GM15510 (cell line): ENCODE results near the gene COBL.

Source experiments
- POLR2A ChIP-seq: IDR thresholded peaks from 3 replicates; pipeline ENCODE4 v1.6.1; 2011; ENCODE audit warnings: borderline replicate concordance; ENCODE audit not compliant: insufficient read length; ENCODE audit errors: extremely low read depth

COBL gene

GRCh38 chr7:51242881-51243518 is 73.6 kb downstream of the COBL start:
- TF ChIP-seq POLR2A = no peak

GRCh38 chr7:51242007-51242691 is 74.5 kb downstream of the COBL start:
- TF ChIP-seq POLR2A = no peak

GRCh38 chr7:51240868-51241267 is 75.7 kb downstream of the COBL start:
- TF ChIP-seq POLR2A = no peak

GRCh38 chr7:51239691-51240090 is 76.9 kb downstream of the COBL start:
- no peak for TF ChIP-seq POLR2A

GRCh38 chr7:51238981-51239495 is 77.6 kb downstream of the COBL start:
- TF ChIP-seq POLR2A = no peak

GRCh38 chr7:51237446-51238133 is 79.0 kb downstream of the COBL start:
- TF ChIP-seq POLR2A = no peak

GRCh38 chr7:51236470-51237132 is 80.0 kb downstream of the COBL start:
- TF ChIP-seq POLR2A = no peak

GRCh38 chr7:51235593-51236313 is 80.9 kb downstream of the COBL start:
- TF ChIP-seq POLR2A = no peak

GRCh38 chr7:51234609-51235308 is 81.8 kb downstream of the COBL start:
- TF ChIP-seq POLR2A = no peak

GRCh38 chr7:51234139-51234538 is 82.5 kb downstream of the COBL start:
- TF ChIP-seq POLR2A = no peak

- TF ChIP-seq POLR2A = no peak
Measured at GRCh38 chr7:51233374-51233773, 83.2 kb downstream of the COBL start.

GRCh38 chr7:51230723-51231122 is 85.9 kb downstream of the COBL start:
- TF ChIP-seq POLR2A = no peak

GRCh38 chr7:51230324-51230625 is 86.3 kb downstream of the COBL start:
- TF ChIP-seq POLR2A = no peak
